ENCODE measurements around the gene ERICH2.

The ERICH2 gene

DNA sequence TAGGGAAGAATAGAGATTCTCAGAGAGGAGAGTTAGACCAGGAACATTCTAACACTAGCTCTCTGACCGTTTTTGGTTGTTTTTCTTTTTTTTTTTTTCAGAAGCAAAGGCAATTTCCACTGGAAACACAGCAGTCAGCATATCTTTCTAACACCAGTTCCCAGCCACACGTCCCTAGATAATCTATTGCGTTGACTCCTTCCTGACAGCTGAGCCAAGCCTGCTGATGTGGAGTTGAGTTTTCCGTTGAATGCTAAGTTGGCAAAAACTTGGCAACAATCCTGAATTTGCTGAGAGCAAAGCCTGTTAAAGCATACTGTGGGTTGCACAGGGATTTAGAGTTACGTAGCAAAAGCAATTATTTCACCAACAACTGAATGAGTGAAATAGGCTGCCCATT lies 65.8 kb downstream of the ERICH2 start:
- in situ Hi-C loops (cut with MboI; ENCODE audit: low sequenced_read_pairs) = no loop called here

DNA sequence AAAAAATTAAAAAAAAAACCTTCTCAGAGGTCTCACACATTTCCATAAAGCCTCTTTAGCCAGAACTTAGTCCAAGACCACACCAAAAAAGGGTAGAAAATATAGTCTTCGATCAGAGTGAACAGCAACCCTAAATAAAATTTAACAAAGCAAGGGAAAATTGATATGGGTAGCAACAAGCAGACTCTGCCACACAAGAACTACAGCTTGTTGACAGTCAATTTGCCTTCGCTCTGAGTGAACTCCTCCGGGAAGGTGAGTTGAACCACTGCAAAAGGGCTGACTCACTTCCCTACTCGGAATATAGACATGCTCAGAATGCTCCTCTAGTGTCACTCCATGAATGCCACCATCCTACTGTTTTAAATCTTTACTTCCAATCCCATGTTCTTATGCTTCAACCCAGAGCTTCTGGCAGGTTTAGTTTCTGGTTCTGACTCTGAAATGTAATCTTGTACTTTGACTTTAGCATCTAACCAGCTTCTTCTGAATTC lies 70.6 kb downstream of the ERICH2 start:
- in situ Hi-C loops (cut with MboI; ENCODE audit: low sequenced_read_pairs) = no loop called here

DNA sequence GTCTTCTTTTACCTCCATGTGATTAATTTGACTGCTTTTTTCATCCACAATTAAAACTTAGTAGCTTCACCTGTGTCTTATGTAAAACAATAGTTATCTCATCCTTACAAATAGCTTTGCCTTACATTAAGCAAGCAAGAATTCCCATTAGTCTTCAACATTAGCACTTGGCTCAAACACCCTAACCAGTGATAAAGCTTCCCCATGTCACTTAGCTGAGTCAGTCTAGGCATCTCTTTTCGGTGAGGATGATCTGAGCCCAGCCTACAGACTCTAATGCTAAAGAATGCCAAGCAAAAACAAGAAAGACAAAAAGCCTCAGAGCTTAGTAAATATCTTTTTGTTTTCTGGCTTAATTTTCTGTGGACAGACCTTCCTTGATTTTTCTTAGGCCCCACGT lies 72.6 kb downstream of the ERICH2 start:
- in situ Hi-C loops (cut with MboI; ENCODE audit: low sequenced_read_pairs) = no loop called here

DNA sequence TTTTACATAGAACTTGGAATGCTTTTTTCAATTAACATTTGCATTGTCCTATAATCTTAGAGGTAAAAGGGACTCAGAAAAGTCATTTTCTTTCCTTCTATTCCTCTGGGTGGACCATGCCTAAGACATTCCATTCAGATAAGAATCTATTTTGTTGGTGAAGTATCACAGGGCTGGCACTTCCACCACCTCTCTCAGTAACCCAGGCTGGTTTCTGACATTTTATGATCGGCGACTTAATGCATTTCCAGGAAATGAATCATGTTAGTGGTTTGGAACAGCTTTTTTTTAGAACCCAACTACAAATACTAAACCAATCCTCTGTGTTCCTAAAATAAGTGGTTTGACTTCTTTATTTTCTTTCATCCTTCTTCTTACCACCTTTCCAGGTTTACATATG lies 73.5 kb downstream of the ERICH2 start:
- in situ Hi-C loops (cut with MboI; ENCODE audit: low sequenced_read_pairs) = no loop called here

DNA sequence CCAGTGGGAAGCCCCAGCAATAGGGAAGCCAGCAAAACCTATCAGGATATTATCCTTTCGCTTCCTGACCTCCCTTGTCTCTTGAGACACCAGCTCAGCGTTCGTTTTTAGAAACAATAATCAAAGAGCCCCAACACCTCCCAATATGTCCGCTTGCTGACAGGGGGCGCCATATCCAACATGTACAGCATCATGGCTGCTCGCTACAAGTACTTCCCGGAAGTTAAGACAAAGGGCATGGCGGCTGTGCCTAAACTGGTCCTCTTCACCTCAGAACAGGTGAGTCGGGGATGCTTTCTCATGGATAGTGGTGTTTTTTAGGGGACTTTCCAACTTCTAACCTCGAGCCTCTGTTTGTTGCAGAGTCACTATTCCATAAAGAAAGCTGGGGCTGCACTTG lies 75.2 kb downstream of the ERICH2 start:
- in situ Hi-C loops (cut with MboI; ENCODE audit: low sequenced_read_pairs) = no loop called here

DNA sequence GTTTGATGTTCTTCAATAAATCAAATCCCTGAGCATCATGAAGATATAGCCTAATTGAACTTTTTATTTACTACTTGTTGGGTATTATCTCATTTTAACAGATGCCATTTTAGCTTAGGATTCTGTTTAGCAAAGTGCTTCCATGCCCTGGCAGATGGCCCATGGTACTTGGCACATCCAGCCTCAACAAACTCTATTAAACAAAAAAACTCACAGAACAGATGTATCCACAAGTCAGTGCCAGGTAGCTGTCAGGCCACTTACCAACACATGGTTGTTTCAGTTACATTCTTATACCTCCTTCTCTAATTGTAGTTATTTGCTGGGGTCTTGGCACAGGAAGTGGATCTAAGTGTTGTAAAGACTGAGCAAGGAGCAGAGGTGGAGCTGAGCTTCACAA lies 76.1 kb downstream of the ERICH2 start:
- in situ Hi-C loops (cut with MboI; ENCODE audit: low sequenced_read_pairs) = no loop called here

DNA sequence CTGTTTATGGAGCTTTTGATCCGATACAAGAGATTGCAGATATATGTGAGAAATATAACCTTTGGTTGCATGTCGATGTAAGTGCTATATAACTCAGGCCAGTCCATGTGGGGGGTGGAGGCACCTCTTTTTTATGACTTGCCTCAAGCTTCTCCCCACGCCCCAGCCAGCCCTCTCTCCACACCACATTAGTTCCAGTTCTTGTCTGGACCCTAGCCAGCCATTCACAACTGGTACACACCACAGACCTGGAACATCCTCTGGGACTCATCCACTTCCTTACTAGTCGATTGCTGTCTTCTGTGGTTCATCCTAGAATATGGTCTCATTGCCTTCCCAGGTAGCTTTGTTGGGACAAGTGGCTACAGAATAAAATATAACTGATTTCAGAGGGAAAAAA lies 77.5 kb downstream of the ERICH2 start:
- in situ Hi-C loops (cut with MboI; ENCODE audit: low sequenced_read_pairs) = no loop called here
